ENCODE results near the gene CAPZB. TPM values are rescaled to one million over a fixed set of nuclear protein-coding genes. Genes with fewer than 3 reads are reported as not detected.
A peak's percentile ranks its signal among the peaks of the same experiment; 100 is the strongest.

The CAPZB gene
- total RNA-seq, 1 donor from 2014 or later = 264 TPM

DNA sequence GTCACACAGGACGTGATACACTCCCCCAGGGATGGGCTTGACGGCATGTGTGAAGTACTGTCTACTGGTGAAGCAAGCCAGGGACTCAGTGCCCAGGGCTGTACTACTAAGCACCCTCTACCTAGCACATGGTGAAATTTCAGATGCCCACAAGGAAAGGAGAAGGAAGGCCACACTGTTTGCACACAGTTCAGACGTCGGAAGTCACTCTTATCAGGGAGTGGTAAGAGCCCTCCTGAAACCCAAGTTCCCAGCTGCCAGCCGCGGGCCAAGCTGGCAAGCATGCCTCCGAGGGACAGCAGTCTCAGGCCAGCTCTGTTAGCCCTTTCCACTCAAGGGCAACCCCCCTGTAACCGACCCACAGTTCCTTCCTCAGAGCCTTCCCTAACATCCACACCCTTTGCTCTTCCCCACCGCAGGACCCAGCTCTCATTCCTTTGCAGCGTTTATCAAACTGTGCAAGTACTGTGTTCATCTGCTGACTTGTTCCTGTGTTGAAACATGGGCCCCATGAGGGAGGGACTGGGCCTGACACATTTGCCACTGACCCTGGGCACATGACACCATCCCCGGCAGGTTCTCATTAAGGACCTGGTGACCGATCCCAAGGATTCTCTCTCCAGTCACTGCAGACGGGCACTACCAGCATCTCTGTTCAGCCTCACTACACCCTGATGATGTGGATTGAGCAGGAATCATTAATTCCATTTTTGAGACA lies 114.7 kb downstream of the CAPZB start:
- no peak for DNase-seq (ENCODE audit: extremely low spot score, unreplicated experiment)
- Mint-ChIP-seq H3K9me3 (no peaks in the 10 kb centered on the region), H3K4me1 (ENCODE audit: unreplicated experiment) (peaks cover 16% of the 10 kb centered on the region), H3K27me3 (no peaks in the 10 kb centered on the region), H3K4me3 (no peak overlapping the region), H3K27ac (peak overlapping the region; percentile 48), H3K36me3 (peaks cover 5% of the 10 kb centered on the region)
- TF ChIP-seq CTCF (conservative IDR thresholded peaks at IDR 0.05) = no peak

GRCh38 chr1:19369396-19370090 lies 115.8 kb downstream of the CAPZB start:
- no peak for DNase-seq (ENCODE audit: extremely low spot score, unreplicated experiment)
- no peak for TF ChIP-seq CTCF (conservative IDR thresholded peaks at IDR 0.05)
- Mint-ChIP-seq H3K27me3 (no peaks in the 10 kb centered on the region), H3K36me3 (peaks cover 4% of the 10 kb centered on the region), H3K4me1 (ENCODE audit: unreplicated experiment) (peaks cover 15% of the 10 kb centered on the region), H3K9me3 (no peaks in the 10 kb centered on the region), H3K27ac (no peak overlapping the region), H3K4me3 (no peak overlapping the region)

GRCh38 chr1:19368964-19369363 lies 116.4 kb downstream of the CAPZB start:
- no peak for DNase-seq (ENCODE audit: extremely low spot score, unreplicated experiment)
- Mint-ChIP-seq H3K4me3 (no peak overlapping the region), H3K9me3 (no peaks in the 10 kb centered on the region), H3K36me3 (peaks cover 4% of the 10 kb centered on the region), H3K27ac (no peak overlapping the region), H3K27me3 (no peaks in the 10 kb centered on the region), H3K4me1 (ENCODE audit: unreplicated experiment) (peaks cover 18% of the 10 kb centered on the region)
- TF ChIP-seq CTCF (conservative IDR thresholded peaks at IDR 0.05) = no peak

DNA sequence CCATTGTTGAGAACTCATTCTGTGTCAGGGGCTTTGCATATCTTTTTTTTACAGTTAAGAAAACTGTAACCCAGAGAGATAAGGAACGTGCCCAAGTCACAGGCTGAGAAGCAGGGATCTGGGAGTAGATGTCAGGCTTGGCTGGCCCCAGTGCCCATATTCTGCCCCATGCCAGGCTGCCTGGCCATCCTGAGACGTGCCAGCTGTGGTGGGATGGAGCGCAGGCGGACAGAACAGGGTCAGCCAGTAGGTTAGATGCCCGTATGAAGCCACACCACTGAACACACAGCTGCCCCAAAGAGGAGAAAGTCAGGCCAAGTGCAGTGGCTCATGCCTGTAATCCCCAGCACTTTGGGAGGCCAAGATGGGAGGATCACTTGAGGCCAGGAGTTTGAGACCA lies 117.3 kb downstream of the CAPZB start:
- Mint-ChIP-seq H3K4me3 (no peak overlapping the region), H3K4me1 (ENCODE audit: unreplicated experiment) (peaks cover 22% of the 10 kb centered on the region)

DNA sequence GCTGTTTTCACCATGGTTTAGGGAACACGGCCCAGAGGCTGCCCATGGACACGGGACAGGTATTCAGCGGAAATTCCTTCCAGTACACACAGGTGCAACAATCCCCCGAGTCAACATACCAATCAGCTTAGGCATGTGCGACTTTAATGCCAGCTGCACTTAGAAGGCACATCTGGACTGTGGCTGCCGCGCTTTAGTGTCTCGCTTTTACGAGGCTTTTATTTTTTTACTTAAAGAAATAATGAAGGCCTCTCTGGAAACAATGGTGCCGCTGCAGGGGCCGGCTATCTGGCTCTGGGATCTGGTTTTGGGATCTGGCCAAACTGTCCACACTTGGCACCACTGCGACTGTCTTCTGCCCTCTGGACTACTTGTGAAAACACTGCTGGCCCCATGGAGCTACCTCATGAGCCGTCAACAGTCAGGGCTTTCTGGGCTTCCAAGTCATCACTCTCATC lies 117.7 kb downstream of the CAPZB start:
- no peak for DNase-seq (ENCODE audit: extremely low spot score, unreplicated experiment)
- Mint-ChIP-seq H3K36me3 (peaks cover 4% of the 10 kb centered on the region), H3K4me3 (no peak overlapping the region), H3K27me3 (no peaks in the 10 kb centered on the region), H3K27ac (no peak overlapping the region), H3K4me1 (ENCODE audit: unreplicated experiment) (peaks cover 20% of the 10 kb centered on the region), H3K9me3 (no peaks in the 10 kb centered on the region)
- TF ChIP-seq CTCF (conservative IDR thresholded peaks at IDR 0.05) = no peak

More for the DNA sequence above, 117.3 kb downstream of the CAPZB start:
- Mint-ChIP-seq H3K27ac (no peak overlapping the region), H3K27me3 (no peaks in the 10 kb centered on the region), H3K9me3 (no peaks in the 10 kb centered on the region), H3K36me3 (peaks cover 4% of the 10 kb centered on the region)
- no peak for DNase-seq (ENCODE audit: extremely low spot score, unreplicated experiment)
- TF ChIP-seq CTCF (conservative IDR thresholded peaks at IDR 0.05) = no peak
